ENCODE measurements around the gene CS.

DNA sequence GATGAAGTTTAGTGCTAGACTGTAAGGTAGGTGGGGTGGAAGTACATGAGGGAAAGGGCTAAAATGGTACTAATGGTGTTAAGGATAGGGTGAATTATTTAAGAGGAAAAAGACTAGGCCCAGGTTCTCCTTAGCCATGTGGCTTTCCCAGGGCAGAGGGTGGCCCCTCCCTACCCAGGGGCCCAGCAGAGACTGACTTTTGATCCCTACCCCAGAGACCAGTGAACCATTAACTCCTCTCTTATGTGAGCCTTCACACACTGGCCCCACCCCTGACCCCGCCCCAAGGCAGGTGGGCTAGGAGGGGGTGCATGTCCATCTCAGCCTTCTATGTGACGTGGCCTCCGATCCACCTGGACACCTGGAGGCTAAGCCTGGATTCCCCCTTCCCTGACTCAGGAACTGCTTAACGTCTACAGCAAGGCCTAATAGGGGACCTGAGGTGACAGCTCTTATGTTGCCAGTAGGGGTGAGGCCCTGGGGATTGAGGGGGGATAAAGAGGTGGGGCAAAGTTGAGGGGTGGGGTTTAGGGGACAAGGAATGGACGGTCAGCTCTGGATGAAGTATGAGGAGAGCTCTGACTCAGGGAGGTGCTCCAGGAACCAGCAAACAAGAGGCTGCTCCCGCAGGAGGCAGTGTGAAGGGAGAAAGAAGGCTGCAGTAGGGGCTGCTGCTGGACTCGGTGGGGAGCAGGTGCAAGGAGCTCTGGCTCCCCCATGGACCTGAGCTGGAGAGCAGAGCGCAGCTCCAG lies 69.5 kb downstream of the CS start:
- TF ChIP-seq YY1 (IDR thresholded peaks at IDR 0.05; ENCODE audit: insufficient read depth, insufficient read length) (no peak), ZNF274 (IDR thresholded peaks at IDR 0.05; ENCODE audit: low read depth, low read length) (no peak)

Data from NT2/D1 (cell line).